ENCODE measurements around the gene TMEM151A. TPM values are rescaled to one million over a fixed set of nuclear protein-coding genes. Genes with fewer than 3 reads are reported as not detected.

Gene TMEM151A
- total RNA-seq, 2 experiments from 2014 or later = 0.11 to 0.14 TPM

GRCh38 chr11:66281001-66281400 is 10.7 kb upstream of the TMEM151A start:
- H3K9me3 Mint-ChIP-seq = no peaks in the 10 kb centered on the region
- peak overlapping the region; percentile 81 for H3K27ac Mint-ChIP-seq
- no peak for ATAC-seq (ENCODE audit: poor library complexity)
- H3K27me3 Mint-ChIP-seq = no peaks in the 10 kb centered on the region
- intact Hi-C loops (cut with DNase I, micrococcal nuclease) = loop anchor here in 1 of 2 experiments (10.0 kb wide), 1 partner anchor 426 kb away; the partner anchor contains the start of gene CFL1
- Histone ChIP-seq H3K4me3 (ENCODE audit: low read length) (no peak overlapping the region), H3K27ac (ENCODE audit: low read depth in 1 of 2, low read length in 2 of 2) (no peak overlapping the region), H3K36me3 (ENCODE audit: insufficient read depth, low read length) (peaks cover 17% of the 10 kb centered on the region), H3K4me1 (ENCODE audit: insufficient read depth, low read length) (peaks cover 53% of the 10 kb centered on the region), H3K27me3 (ENCODE audit: control insufficient read depth in 1 of 2, insufficient read depth in 2 of 2, low read length in 2 of 2) (no peaks in the 10 kb centered on the region), H3K9me3 (ENCODE audit: control insufficient read depth in 1 of 2, insufficient read depth in 1 of 2, low read length in 2 of 2) (no peaks in the 10 kb centered on the region)
- H3K4me1 Mint-ChIP-seq (ENCODE audit: low read depth) = peaks cover 38% of the 10 kb centered on the region
- ChIA-PET CTCF (interaction anchor here (1.3 to 2.7 kb wide), 4 partner anchors 14 to 421 kb away, joined by 4 to 36 read pairs (median 6); partner anchors contain the start of genes MUS81 and RAB1B), POLR2A (interaction anchor here (1.6 to 6.5 kb wide), 2 partner anchors 12 to 21 kb away, joined by 3 to 34 read pairs; partner anchors contain the start of gene RAB1B)
- peak overlapping the region; percentile 56 for H3K4me3 Mint-ChIP-seq
- H3K36me3 Mint-ChIP-seq (ENCODE audit: low read depth) = peaks cover 22% of the 10 kb centered on the region
- DNase-seq = no peak
- TF ChIP-seq CTCF (IDR thresholded peaks at IDR 0.05) = no peak

GRCh38 chr11:66281776-66282467 is 9.8 kb upstream of the TMEM151A start:
- POLR2A ChIA-PET = interaction anchor here (1.0 to 6.5 kb wide), 5 partner anchors 9 to 59 kb away, joined by 3 to 34 read pairs (median 4); partner anchors contain the start of genes RAB1B and TMEM151A
- no peak overlapping the region for H3K27ac ChIP-seq (ENCODE audit: low read depth in 1 of 2, low read length in 2 of 2)
- peak overlapping the region; percentile 79 for H3K4me3 Mint-ChIP-seq

More at GRCh38 chr11:66281776-66282467, 9.8 kb upstream of the TMEM151A start:
- no peak overlapping the region for H3K4me3 ChIP-seq (ENCODE audit: low read length)
- Mint-ChIP-seq H3K27me3 (no peaks in the 10 kb centered on the region), H3K9me3 (no peaks in the 10 kb centered on the region), H3K36me3 (ENCODE audit: low read depth) (peaks cover 13% of the 10 kb centered on the region), H3K4me1 (ENCODE audit: low read depth) (peaks cover 43% of the 10 kb centered on the region), H3K27ac (peak overlapping the region; percentile 81)
- ATAC-seq (ENCODE audit: poor library complexity) (no peak), DNase-seq (no peak)
- H3K36me3 ChIP-seq (ENCODE audit: insufficient read depth, low read length) = peaks cover 11% of the 10 kb centered on the region
- intact Hi-C loops (cut with DNase I, micrococcal nuclease) = loop anchor here (1.0 to 10.0 kb wide), 3 partner anchors 14 to 427 kb away; partner anchors contain the start of genes CFL1 (in 1 of the 2) and RAB1B (in 1 of the 2)
- no peaks in the 10 kb centered on the region for H3K27me3 ChIP-seq (ENCODE audit: control insufficient read depth in 1 of 2, insufficient read depth in 2 of 2, low read length in 2 of 2)
- H3K4me1 ChIP-seq (ENCODE audit: insufficient read depth, low read length) = peaks cover 52% of the 10 kb centered on the region
- H3K9me3 ChIP-seq (ENCODE audit: control insufficient read depth in 1 of 2, insufficient read depth in 1 of 2, low read length in 2 of 2) = no peaks in the 10 kb centered on the region
- no peak for TF ChIP-seq CTCF (IDR thresholded peaks at IDR 0.05)
- CTCF ChIA-PET = interaction anchor here (0.8 to 2.7 kb wide), 15 partner anchors 9 to 570 kb away, joined by 3 to 54 read pairs (median 4); partner anchors contain the start of genes BRMS1, KAT5, MRPL11 and MUS81
